HPDE6-E6E7 (cell line): ENCODE data around the gene SLC6A18.
"Not testable (repeated sequence)": the region's sequence is repeated elsewhere in the genome, so short reads cannot be mapped to it uniquely, and the experiment has no call there.

ENCODE experiments used
- DNase-seq: peaks from one replicate; pipeline ENCODE4 v3.0.0; 2011; ENCODE audit warnings: missing footprints; ENCODE audit errors: extremely low spot score

Gene SLC6A18

DNA sequence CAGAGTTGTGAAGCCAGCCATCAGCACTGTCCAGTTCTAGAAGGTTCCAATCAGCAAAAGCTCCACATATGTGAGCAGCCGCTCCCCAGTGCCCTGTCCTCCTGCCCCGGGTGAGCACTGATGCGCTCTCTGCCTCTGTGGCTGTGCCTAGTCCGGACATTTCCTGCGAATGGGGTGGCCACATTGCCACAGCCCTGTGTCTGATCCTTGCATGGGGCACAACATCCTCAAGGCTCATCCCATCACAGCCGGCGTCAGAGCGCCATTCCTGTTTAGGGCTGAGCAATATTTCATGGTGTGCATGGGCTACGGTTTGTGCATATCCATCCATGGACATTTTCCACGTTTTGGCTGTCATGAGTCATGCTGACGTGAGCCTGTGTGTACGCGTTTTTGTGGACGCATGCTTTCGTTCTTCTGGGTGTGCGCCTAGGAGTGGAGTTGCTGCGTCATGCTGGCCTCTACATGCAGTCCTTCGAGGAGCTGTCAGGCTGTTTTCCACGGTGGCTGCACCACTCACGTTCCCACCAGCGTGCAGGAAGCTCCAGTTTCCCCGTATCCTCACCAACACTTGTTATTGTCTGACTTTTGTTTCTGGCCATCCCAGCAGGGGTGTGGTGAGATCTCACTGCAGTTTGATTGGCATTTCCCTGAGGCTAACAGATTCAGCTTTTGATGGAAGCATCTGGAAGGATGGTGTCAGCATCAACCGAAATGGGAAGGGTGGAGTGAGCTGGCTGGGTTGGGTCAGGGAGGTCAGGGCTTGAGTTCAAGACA, 9.7 kb upstream of the SLC6A18 start:
- DNase-seq = no peak

DNA sequence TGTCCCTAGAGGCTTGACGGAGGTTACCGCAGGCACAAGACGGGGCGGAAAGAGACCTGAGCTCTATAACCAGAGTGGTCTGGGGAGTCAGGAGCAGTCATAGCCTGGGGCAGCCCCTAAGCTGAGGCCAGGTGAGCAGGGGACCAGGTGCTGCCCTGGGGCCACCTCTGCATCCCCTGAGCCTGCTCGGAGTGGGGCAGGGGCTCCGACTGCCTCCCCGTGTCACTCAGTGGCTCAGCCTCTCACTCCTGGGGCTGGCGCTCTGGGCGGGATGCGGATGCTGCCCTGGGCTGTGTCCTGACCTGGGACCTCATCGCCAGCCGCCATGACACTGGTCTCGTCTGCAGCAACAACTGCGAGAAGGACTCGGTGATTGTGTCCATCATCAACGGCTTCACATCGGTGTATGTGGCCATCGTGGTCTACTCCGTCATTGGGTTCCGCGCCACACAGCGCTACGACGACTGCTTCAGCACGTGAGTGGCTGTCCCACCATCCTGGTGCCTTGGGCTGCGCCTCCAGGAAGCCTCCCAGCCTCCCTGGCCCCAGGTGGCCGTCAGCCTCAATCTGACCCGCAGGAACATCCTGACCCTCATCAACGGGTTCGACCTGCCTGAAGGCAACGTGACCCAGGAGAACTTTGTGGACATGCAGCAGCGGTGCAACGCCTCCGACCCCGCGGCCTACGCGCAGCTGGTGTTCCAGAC, 8.8 kb upstream of the SLC6A18 start:
- no peak for DNase-seq

DNA sequence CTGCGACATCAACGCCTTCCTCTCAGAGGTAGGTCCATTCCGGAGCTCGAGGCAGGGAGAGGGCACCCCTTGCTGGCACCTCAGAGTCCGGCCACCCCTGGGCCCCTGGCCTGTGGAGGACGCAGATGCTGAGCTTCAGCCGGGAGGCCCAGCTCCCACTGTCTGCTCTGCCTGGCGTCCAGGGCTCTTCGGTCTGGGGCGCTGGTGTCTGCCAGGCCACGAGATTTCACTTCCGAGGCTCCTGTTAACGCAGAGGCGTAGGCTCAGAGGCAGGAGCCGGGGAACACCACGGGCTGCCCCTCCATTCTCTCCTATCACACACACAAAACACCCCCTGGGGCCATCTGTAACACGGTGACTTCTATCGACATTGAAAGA, 8.3 kb upstream of the SLC6A18 start:
- no peak for DNase-seq

DNA sequence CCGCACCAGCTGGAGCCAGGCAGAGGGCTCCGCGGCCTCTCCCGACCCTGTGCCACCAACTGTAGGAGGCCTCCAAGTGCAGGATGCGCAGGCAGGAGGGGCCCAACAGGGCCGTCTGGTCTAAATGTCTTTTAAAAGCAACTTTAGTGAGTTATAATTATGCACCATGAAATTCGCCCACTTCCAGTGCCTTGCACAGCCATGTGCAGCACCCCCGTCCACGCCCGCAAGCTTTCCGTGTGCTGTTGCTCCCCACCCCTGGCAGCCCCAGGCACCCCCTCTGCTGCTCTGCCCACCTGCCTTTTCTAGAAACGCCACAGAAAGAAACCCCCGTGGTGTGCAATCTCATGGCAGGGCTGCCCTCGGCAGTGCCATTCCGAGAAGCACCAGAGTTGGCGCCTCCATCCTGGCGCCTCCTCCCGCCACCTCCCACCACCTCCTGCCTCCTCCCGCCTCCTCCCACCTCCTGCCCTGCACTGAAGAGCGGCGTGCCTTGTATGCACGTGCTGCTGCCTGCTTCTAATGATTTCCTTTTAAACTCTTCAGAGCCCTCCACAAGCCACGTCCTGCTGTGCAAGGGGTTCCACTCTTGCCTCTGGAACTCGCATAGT, 7.5 kb upstream of the SLC6A18 start:
- DNase-seq = no peak

DNA sequence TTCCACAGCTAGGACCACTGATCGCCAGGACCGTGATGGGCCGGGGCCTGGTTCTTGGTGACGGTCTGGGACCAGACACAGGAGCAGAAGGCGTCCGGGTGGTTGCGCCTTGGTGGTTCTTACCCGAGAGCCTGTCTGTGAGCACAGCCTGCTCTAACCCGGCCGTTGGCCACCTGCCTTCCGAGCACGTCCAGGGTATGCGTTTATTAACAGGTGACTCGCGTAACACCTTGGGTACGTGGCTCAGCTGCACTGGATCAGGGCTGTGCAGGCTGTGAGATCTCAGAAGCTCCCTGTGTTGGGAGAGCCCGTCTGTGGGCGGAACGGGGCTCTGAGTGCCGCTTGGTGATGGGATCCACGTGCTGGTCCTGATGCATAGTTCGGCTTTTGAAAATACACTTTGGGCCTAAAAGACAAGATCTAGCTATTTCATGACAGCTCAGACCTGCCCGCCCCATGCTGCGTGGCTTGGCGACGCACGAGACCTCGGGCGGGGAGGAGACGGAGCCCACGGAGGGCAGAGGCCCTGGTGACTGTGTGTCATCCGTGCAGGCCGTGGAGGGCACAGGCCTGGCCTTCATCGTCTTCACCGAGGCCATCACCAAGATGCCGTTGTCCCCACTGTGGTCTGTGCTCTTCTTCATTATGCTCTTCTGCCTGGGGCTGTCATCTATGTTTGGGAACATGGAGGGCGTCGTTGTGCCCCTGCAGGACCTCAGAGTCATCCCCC, 6.7 kb upstream of the SLC6A18 start:
- DNase-seq = no peak

DNA sequence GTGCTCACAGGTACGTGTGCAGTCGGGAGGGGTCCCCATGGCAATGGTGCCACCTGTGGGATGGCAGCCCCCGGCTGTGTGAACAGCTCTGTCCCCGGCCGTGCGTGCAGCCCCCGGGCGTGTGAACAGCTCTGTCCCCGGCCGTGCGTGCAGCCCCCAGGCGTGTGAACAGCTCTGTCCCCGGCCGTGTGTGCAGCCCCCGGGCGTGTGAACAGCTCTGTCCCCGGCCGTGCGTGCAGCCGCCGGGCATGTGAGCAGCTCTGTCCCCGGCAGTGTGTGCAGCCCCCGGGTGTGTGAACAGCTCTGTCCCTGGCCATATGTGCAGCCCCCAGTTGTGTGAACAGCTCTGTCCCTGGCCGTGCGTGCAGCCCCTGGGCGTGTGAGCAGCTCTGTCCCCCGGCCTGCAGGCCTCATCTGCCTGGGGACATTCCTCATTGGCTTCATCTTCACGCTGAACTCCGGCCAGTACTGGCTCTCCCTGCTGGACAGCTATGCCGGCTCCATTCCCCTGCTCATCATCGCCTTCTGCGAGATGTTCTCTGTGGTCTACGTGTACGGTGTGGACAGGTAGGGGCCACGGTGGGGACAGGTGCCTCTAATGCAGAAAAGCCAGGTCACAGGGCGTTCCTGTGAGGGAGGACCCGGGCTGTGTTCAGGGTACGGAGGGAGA, 5.9 kb upstream of the SLC6A18 start:
- no peak for DNase-seq

DNA sequence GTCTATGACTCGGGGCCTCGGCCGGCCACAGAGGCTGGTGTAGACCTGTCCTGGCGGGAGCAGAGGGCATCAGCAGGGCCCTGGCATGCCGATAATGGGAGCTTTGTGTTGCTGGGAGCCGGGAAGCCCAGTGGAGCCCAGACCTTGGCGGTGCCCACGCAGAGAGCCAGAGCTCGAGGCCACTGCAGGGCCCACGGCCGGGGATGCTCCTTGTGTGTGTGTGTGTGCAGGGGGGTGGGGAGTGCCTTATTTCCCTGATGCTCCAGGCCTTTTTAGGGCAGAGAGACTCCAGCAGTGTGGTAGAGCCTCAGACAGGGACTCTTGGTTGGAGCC, 5.4 kb upstream of the SLC6A18 start:
- no peak for DNase-seq

DNA sequence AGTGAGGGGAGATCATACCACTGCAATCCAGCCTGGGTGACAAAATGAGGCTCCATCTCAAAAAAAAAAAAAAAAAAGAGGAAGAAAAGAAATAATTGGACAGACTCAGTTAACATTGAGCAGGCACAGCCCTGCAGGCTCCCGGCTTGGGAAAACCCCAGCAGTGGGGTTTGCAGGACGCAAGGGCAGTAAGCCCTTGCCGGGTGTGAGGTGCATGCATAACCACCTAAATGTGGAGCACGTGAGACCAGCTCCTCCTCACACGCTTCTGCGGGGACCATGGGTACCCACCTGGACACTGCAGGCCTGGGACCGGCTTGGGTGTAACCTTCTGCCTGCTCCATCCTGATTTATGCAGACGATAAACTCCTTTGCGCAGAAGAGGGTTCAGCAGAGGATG, 4.8 kb upstream of the SLC6A18 start:
- DNase-seq = no peak

DNA sequence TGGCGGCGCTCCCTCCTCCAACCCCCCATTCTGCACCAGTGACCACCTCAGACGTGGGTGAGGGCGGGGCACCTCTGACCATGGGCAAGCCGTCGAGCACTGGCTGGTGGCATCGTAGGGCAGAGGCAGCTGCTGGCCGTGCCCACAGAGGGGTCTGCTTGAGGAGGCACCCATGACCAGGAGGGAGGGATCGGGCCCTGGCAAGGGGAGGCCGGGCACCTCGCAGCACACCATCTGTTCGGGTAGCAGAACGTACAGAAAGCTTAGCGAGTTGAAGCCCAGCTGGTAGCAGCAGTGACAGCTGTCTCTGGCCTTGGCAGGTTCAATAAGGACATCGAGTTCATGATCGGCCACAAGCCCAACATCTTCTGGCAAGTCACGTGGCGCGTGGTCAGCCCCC, 4.3 kb upstream of the SLC6A18 start:
- no peak for DNase-seq

DNA sequence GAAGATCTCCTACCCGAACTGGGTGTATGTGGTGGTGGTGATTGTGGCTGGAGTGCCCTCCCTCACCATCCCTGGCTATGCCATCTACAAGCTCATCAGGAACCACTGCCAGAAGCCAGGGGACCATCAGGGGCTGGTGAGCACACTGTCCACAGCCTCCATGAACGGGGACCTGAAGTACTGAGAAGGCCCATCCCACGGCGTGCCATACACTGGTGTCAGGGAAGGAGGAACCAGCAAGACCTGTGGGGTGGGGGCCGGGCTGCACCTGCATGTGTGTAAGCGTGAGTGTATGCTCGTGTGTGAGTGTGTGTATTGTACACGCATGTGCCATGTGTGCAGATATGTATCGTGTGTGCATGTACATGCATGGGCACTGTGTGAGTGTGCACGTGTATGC, 3.5 kb upstream of the SLC6A18 start:
- no peak for DNase-seq

DNA sequence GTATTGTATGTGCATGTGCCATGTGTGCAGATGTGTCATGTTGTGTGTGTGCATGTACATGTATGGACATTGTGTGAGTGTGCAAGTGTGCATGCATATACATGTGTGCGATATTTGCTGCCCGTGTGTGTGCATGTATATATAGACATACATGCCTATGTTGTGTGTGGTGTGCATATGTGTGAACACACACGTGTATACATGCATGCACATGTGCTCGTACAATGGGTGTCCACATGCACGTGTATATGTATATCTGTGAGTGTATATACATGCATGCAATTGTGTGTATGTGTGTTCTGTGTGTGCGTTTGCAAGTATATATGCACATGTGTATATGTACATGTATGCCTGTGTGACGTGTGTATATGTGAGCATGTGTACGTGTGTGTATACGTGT, 3.0 kb upstream of the SLC6A18 start:
- no peak for DNase-seq

DNA sequence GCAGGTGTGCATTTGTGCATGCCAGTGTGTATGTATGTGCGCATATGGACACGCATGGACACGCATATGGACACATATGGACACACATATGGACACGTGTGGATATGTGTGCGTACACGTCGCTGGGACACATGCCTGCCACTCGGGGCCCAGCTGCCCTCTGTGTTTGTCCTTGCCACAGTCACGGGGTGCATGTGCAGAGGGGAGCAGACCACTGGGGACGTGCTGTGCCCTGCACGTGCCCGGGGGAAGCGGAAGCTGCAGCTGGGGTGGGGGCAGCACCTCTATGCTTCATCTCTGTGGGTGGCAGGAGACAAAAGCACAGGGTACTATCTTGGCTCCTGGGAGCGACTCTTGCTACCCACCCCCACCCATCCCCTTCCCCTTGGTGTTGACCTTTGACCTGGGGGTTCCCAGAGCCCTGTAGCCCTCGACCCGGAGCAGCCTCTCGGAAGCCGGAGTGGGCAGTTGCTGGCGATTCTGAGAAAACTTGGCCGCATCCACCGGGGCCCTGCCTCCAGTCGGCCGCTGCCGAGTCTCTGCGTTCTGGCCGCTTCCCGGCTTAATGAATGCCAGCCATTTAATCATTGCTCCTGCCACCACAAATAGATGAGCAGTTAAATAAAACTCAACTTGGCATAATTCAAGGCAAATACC, 2.4 kb upstream of the SLC6A18 start:
- DNase-seq = no peak

DNA sequence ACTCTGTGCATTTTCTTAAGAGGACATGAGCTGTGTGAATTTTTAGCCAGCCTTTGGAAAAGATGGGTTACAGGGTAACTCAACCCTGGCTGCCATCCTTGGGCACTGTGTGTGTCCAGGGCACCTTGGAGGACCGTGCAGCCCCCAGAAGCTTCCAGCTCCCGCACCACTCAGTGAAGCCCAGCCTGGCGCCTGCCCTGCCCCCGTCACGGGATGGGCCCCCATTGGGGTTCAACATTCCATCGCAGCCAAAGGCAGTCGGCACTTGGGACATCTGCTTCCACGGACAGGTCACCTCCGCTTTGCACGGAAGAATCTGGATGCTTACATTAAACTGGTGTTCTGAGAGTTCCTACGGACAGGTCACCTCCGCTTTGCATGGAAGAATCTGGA, 1.9 kb upstream of the SLC6A18 start:
- no peak for DNase-seq

DNA sequence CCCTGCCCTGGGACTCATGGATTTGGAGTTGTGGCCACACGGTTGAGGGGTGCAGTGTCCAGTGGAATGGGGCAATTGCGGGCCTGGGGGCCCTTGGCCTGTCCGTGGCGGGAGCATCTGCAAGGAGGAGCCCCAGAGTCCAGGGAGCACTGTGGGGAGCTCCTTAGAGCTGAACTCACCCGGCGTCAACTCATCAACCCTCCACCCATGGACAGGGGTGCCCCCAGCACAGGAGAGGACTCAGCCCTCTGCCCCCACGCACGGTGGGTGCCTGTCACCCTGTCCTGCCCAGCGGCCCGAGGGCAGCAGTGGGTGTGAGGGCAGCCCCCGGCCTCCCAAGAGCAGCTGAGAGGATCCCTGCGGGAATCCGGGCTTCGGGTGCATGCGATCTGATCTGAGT, 550 bp upstream of the SLC6A18 start:
- DNase-seq = no peak

DNA sequence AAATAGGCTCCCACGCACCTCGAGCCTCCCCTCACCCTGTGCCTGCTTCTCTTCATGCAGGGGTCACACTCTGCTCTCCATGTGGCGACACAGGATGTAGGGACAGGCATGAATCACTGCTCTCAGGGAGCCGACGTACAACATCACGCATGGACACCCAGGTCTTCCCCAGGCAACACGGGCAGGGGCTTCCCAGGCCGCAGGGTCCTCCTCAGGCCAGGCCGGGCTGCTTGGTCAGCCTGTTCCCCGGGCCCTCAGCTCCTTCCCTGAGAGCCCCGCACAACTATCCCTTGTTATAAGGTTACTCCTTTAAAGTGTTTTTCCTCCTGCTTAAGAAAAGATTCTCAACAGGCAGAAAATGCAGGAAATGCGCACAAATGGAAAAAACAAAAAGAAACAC, 1.1 kb downstream of the SLC6A18 start:
- no peak for DNase-seq

DNA sequence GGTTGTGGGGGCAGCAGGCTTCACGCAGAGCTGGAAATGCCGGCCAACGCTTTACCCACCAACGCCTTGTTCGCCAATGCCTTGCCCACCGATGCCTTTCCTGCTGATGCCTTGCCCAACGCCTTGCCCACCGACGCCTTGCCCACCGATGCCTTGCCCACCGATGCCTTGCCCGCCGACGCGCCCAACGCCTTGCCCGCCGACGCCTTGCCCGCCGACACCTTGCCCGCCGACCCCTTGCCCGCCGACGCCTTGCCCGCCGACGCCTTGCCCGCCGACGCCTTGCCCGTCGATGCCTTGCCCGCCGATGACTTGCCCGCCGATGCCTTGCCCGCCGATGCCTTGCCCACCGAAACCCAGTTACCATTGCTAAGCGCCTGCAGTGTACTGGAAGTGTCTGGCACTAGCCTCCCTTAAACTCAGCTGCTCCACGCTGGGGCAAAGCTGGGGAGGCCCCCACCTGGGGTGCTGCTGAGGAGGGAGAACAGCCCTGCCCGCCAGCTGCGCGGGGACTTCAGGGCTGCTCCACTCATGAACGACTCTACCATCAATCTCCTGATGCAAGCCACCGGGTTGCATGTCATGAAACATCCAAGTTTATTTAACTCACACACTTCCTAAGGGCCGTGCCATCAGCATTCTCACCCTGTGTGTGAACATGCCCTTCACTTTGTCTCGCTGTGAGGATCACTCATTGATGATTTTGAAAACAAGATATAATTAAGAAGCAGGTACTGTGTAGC, 1.8 kb downstream of the SLC6A18 start:
- DNase-seq = no peak

DNA sequence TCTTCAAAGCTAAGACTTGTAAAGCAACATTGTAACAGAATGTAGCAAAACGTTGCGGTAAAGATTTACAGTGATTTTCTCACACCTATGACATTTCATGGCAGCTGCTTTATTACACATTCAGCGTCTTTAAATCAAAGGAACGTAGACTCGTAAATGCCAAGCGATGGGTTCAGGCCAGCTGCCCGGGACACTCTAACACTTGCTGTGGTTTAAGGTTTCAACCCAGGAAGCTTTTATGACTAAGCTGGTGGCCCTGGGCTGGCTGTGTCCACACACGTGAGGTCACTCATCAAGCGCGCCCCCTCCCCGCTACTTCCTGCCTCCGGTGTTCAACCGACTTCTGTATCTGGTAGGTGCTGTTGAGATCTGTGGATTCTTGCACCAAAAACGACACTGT, 2.5 kb downstream of the SLC6A18 start:
- no peak for DNase-seq

DNA sequence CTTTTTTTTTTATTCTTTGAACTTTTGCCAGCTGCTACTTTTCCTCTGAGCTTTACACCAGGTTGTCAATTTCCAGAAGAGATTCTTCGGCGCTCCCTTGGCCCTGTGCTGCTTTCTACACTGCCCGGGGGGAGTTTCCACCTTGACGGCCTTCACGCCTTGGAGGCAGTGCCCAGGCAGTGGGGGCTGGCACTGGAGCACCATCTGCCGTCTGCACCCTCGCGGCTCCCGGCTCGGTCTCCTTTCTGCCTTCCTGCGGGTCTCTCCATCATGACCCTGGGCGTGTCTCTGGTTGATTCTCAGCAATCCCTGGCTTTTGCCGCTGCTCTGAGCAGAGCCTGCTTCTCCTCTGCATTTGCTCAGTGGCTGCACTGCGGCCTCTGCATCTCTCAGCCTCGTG, 2.9 kb downstream of the SLC6A18 start:
- no peak for DNase-seq

DNA sequence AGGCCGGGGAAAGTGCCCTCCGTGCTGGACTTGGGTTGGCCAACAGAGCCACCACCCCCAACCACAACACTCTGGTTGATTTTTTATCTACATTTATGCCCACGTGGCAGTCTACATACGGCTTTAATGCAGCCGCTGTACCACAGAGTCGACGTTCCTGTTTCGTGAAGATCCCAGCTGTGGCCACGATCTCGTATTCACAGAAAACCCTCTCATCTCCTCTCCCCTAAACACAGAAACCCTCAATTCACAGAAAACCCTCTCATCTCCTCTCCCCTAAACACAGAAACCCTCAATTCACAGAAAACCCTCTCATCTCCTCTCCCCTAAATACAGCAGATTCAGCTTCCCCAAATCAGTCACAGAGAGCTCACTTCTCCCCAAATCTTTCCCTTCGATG, 3.8 kb downstream of the SLC6A18 start:
- not testable (repeated sequence) for DNase-seq

DNA sequence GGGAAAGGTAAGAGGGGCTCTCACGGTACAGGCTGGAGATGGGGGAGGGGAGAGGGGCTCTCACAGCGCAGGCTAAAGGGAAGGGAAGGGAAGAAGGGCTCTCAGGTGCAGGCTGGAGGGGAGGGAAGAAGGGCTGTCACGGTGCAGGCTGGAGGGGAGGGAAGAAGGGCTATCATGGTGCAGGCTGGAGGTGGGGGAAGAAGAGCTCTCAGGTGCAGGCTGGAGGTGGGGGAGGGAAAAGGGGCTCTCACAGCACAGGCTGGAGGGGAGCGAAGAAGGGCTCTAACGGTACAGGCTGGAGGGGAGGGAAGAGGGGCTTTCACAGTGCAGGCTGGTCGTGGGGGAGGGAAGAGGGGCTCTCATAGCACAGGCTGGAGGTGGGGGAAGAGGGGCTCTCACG, 4.6 kb downstream of the SLC6A18 start:
- DNase-seq = no peak

DNA sequence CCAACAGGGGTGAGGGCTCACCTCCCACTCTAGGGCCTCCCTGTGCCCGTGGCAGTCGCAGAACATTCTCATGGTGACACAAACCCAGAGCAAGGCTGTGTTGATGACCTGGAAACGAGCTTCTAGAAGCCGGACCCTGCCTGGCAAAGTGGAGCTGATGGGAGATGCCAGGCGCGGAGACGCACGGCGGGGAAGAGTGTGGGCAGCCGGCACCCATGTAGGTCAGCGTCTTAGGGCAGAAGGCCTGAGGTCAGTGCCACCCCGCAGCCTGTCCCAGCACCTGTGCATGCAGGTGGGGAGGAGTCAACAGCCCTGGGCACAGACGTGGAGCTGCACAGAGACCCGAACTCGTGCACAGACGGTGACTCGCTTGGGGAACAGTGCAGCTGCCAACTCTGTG, 5.4 kb downstream of the SLC6A18 start:
- no peak for DNase-seq
